ENCODE results near the gene ATP6V0D1.

DNA sequence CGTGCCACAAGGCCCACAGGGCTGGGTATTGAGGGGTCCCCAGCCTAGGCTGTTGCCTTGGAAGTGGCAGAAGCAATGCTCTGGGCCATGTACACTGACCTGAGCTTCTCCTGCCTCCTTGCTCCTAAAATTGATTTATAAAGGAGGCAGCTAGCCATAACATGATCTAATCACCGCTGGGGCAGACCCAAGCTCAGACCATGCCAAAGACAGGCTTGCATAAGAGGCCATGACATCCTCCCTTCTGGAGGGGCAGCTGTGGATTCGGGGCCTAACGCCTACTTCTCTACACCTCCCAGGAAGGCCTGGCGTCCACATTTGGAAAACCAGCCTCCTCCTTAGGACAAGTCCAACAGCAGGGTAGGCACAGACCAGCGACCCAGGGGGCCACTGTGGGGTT is 37.7 kb downstream of the ATP6V0D1 start:
- no peak for TF ChIP-seq EZH2 (IDR thresholded peaks at IDR 0.05; ENCODE audit: borderline replicate concordance, low read length)
- TF ChIP-seq, protein P1, sequence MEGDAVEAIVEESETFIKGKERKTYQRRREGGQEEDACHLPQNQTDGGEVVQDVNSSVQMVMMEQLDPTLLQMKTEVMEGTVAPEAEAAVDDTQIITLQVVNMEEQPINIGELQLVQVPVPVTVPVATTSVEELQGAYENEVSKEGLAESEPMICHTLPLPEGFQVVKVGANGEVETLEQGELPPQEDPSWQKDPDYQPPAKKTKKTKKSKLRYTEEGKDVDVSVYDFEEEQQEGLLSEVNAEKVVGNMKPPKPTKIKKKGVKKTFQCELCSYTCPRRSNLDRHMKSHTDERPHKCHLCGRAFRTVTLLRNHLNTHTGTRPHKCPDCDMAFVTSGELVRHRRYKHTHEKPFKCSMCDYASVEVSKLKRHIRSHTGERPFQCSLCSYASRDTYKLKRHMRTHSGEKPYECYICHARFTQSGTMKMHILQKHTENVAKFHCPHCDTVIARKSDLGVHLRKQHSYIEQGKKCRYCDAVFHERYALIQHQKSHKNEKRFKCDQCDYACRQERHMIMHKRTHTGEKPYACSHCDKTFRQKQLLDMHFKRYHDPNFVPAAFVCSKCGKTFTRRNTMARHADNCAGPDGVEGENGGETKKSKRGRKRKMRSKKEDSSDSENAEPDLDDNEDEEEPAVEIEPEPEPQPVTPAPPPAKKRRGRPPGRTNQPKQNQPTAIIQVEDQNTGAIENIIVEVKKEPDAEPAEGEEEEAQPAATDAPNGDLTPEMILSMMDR (IDR thresholded peaks at IDR 0.05; ENCODE audit: low read length): no peak
